ENCODE measurements around the gene TLX1.

Gene TLX1

GRCh38 chr10:101136007-101136707 lies 5.1 kb downstream of the TLX1 start:
- H3K4me1 Mint-ChIP-seq, result peaks cover 65% of the 10 kb centered on the region
- peaks cover 92% of the 10 kb centered on the region for H3K27me3 Mint-ChIP-seq
- ATAC-seq, result no peak
- no peak overlapping the region for H3K4me3 Mint-ChIP-seq
- H3K27ac Mint-ChIP-seq, result no peak overlapping the region
- no peaks in the 10 kb centered on the region for H3K36me3 Mint-ChIP-seq
- no peaks in the 10 kb centered on the region for H3K9me3 Mint-ChIP-seq

GRCh38 chr10:101136708-101137121 lies 5.6 kb downstream of the TLX1 start:
- Mint-ChIP-seq H3K4me3 (no peak overlapping the region), H3K4me1 (peaks cover 64% of the 10 kb centered on the region), H3K36me3 (no peaks in the 10 kb centered on the region), H3K9me3 (no peaks in the 10 kb centered on the region), H3K27ac (no peak overlapping the region), H3K27me3 (peaks cover 94% of the 10 kb centered on the region)
- no peak for ATAC-seq

- Mint-ChIP-seq H3K4me1 (peaks cover 60% of the 10 kb centered on the region), H3K4me3 (no peak overlapping the region), H3K27ac (no peak overlapping the region), H3K36me3 (no peaks in the 10 kb centered on the region), H3K27me3 (peaks cover 94% of the 10 kb centered on the region), H3K9me3 (no peaks in the 10 kb centered on the region)
- ATAC-seq, result no peak
Measured at GRCh38 chr10:101137271-101137670, 6.2 kb downstream of the TLX1 start.

GRCh38 chr10:101138788-101139420 lies 7.8 kb downstream of the TLX1 start:
- Mint-ChIP-seq H3K4me3 (no peak overlapping the region), H3K9me3 (no peaks in the 10 kb centered on the region), H3K4me1 (peaks cover 43% of the 10 kb centered on the region), H3K27ac (no peak overlapping the region), H3K27me3 (peaks cover 94% of the 10 kb centered on the region), H3K36me3 (no peaks in the 10 kb centered on the region)
- ATAC-seq, result no peak

GRCh38 chr10:101139421-101139911 lies 8.4 kb downstream of the TLX1 start:
- H3K4me1 Mint-ChIP-seq, result peaks cover 39% of the 10 kb centered on the region
- peaks cover 94% of the 10 kb centered on the region for H3K27me3 Mint-ChIP-seq

GRCh38 chr10:101140084-101140949 lies 9.2 kb downstream of the TLX1 start:
- no peak overlapping the region for H3K4me3 Mint-ChIP-seq
- no peaks in the 10 kb centered on the region for H3K36me3 Mint-ChIP-seq
- H3K4me1 Mint-ChIP-seq, result peaks cover 33% of the 10 kb centered on the region
- no peaks in the 10 kb centered on the region for H3K9me3 Mint-ChIP-seq
- no peak for ATAC-seq
- peaks cover 94% of the 10 kb centered on the region for H3K27me3 Mint-ChIP-seq
- no peak overlapping the region for H3K27ac Mint-ChIP-seq

More at GRCh38 chr10:101139421-101139911, 8.4 kb downstream of the TLX1 start:
- Mint-ChIP-seq H3K27ac (no peak overlapping the region), H3K4me3 (no peak overlapping the region), H3K36me3 (no peaks in the 10 kb centered on the region), H3K9me3 (no peaks in the 10 kb centered on the region)
- ATAC-seq, result no peak

- no peak overlapping the region for H3K4me3 Mint-ChIP-seq
- H3K9me3 Mint-ChIP-seq, result no peaks in the 10 kb centered on the region
- ATAC-seq, result no peak
- H3K4me1 Mint-ChIP-seq, result peaks cover 25% of the 10 kb centered on the region
- H3K27ac Mint-ChIP-seq, result no peak overlapping the region
- no peaks in the 10 kb centered on the region for H3K36me3 Mint-ChIP-seq
- H3K27me3 Mint-ChIP-seq, result peaks cover 94% of the 10 kb centered on the region
Measured at GRCh38 chr10:101140950-101141615, 10.0 kb downstream of the TLX1 start.

GRCh38 chr10:101141616-101142532 lies 10.8 kb downstream of the TLX1 start:
- H3K27ac Mint-ChIP-seq, result no peak overlapping the region
- peaks cover 24% of the 10 kb centered on the region for H3K4me1 Mint-ChIP-seq
- H3K27me3 Mint-ChIP-seq, result peaks cover 92% of the 10 kb centered on the region
- no peaks in the 10 kb centered on the region for H3K9me3 Mint-ChIP-seq
- no peak overlapping the region for H3K4me3 Mint-ChIP-seq
- ATAC-seq, result peak; percentile 79
- H3K36me3 Mint-ChIP-seq, result no peaks in the 10 kb centered on the region

GRCh38 chr10:101142533-101143344 lies 11.6 kb downstream of the TLX1 start:
- ATAC-seq, result no peak
- Mint-ChIP-seq H3K27ac (no peak overlapping the region), H3K27me3 (peaks cover 92% of the 10 kb centered on the region), H3K4me1 (peaks cover 21% of the 10 kb centered on the region), H3K9me3 (no peaks in the 10 kb centered on the region), H3K36me3 (no peaks in the 10 kb centered on the region), H3K4me3 (no peak overlapping the region)

- H3K27ac Mint-ChIP-seq, result no peak overlapping the region
- no peak for ATAC-seq
- H3K36me3 Mint-ChIP-seq, result no peaks in the 10 kb centered on the region
- peaks cover 92% of the 10 kb centered on the region for H3K27me3 Mint-ChIP-seq
- peaks cover 15% of the 10 kb centered on the region for H3K4me1 Mint-ChIP-seq
- H3K9me3 Mint-ChIP-seq, result no peaks in the 10 kb centered on the region
- H3K4me3 Mint-ChIP-seq, result no peak overlapping the region
Measured at GRCh38 chr10:101143345-101143630, 12.2 kb downstream of the TLX1 start.

- Mint-ChIP-seq H3K4me1 (peaks cover 9% of the 10 kb centered on the region), H3K9me3 (no peaks in the 10 kb centered on the region), H3K36me3 (no peaks in the 10 kb centered on the region), H3K27me3 (peaks cover 91% of the 10 kb centered on the region), H3K4me3 (no peak overlapping the region), H3K27ac (no peak overlapping the region)
- ATAC-seq, result no peak
Measured at GRCh38 chr10:101144053-101144452, 13.0 kb downstream of the TLX1 start.

- H3K27me3 Mint-ChIP-seq, result peaks cover 92% of the 10 kb centered on the region
- no peaks in the 10 kb centered on the region for H3K36me3 Mint-ChIP-seq
- no peaks in the 10 kb centered on the region for H3K4me1 Mint-ChIP-seq
- H3K4me3 Mint-ChIP-seq, result no peak overlapping the region
- no peak for ATAC-seq
- no peak overlapping the region for H3K27ac Mint-ChIP-seq
- peaks cover 2% of the 10 kb centered on the region for H3K9me3 Mint-ChIP-seq
Measured at GRCh38 chr10:101145145-101145544, 14.0 kb downstream of the TLX1 start.

GRCh38 chr10:101145750-101146391 lies 14.8 kb downstream of the TLX1 start:
- Mint-ChIP-seq H3K36me3 (no peaks in the 10 kb centered on the region), H3K27ac (no peak overlapping the region), H3K27me3 (peaks cover 97% of the 10 kb centered on the region), H3K9me3 (peaks cover 2% of the 10 kb centered on the region), H3K4me1 (no peaks in the 10 kb centered on the region), H3K4me3 (no peak overlapping the region)
- ATAC-seq, result no peak
